GM19025 (cell line): ENCODE data around the gene LRRK1.

ENCODE experiments used
- ATAC-seq: cut with Tn5 transposase; IDR thresholded peaks from one replicate; pipeline ENCODE4 v1.9.1; 2021; ENCODE audit warnings: mild to moderate bottlenecking, low read depth, moderate library complexity; ENCODE audit not compliant: unreplicated experiment

Gene LRRK1

GRCh38 chr15:101105059-101105891 is 186.1 kb downstream of the LRRK1 start:
- no peak for ATAC-seq

- ATAC-seq: no peak
Measured at GRCh38 chr15:101107101-101107500, 187.9 kb downstream of the LRRK1 start.

GRCh38 chr15:101107625-101108460 is 188.7 kb downstream of the LRRK1 start:
- no peak for ATAC-seq

- ATAC-seq: no peak
Measured at GRCh38 chr15:101108461-101108775, 189.3 kb downstream of the LRRK1 start.

DNA sequence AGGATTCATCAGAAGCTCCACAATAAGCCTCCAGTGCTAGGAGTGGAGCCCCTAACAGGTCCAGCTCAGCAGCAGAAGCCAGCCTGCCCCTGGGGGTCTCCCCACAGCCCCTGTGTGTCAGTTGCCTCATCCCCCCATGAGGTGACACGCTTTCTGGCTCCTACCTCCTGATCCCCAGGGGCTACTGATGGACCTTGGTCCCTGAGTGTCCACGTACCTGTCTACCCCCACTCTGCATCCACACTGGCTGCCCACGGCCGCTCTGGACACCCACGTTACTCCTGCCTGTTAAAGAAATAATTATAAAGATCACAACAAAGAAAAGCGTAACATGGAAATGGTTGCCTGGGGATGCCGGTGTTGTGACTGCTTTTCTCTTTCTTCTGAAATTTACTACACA is 189.6 kb downstream of the LRRK1 start:
- ATAC-seq: no peak

- no peak for ATAC-seq
Measured at GRCh38 chr15:101110681-101111569, 191.8 kb downstream of the LRRK1 start.

DNA sequence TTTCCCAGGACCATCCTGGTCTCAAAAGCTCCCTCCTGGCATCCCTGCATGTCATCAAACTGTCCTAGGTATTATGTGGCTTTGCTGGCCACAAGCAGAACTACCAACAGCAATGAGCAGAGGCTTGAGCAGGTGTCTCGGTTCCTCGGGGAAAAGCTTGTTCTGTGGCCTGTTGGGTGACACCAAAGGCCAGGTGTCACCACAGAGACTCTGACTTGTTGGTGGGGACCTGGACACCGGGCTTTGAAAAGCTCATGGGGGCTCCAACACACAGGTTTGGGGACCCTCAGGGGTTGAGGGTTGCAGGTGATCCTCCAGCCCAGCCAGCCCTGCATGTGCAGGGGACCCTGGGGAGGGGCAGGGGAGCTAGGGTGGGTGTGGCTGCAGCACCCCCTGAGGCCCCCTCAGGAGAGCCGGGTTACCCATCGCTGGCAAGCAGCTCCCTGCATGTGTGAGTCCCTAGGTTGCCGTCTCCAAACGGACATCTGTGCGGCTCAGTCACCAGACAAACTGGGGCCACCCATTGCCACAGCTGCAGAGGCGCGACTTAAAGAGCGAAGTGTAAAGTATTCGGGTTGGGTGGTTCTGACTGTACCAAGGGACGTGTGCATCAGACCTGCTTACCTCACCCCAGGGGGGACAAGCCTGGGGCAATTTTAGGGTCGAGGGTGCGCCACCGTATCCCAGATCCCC is 192.6 kb downstream of the LRRK1 start:
- no peak for ATAC-seq

GRCh38 chr15:101112336-101113113 is 193.4 kb downstream of the LRRK1 start:
- no peak for ATAC-seq

DNA sequence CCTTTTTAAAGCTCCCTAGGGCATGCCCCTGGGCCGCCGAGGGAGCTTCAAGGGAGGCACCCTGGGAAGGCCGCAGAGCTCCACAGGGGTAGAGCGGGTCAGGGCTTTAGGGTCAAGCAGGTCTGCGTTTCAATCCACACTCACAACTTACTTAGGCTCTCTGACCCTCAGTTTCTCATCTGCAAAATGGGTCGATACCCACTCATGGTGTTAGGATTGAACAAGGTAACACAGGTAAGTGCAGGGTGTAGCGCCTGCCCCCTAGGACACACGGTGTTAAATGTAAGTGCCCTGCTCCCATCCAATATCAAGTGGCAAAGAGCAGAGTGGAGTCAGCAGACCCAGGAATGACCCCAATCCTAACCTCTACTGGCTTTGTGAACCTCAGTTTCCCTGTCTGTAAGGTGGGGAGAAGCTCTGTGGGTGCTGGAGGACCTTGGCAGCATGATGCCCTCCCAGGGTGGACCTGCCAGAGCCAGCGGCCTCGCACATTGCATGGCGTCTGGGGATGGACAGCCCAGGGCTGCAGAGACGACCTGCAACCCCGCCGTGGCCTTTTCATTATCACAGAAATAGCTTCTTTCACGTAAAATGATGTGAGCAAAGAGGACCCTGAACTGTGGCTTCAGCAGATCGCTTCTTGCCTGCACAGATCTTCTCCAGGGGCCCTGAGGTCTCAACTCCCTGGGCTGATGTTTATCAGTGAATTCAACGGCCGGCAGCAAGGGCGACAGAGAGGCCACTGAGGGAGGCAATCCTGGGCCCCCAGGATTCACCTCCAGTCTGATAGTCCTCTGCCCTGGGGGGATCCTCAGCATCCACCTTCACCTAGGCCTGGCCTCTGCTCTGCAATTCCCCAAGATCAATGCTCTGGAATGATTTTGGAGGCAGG is 194.2 kb downstream of the LRRK1 start:
- no peak for ATAC-seq

DNA sequence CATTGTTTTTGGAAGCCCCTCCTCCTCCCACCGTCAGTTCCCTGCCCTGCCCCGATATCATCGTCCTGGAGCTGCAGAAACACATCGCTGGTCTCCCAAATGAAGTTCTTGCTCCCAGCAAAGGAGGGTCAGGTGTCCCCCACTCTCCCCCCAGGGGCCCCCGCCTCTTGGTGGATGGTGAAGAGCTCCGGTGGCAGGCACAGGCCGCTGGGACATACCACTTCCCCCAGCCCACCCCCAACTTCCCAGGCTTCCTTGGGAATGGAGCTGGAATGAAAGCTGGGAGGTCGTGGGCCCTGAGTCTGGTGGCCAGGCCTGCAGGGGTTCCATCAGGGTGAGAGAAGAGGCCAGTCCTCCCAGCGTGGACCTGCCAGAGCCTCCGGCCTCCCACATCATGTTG is 195.0 kb downstream of the LRRK1 start:
- no peak for ATAC-seq

DNA sequence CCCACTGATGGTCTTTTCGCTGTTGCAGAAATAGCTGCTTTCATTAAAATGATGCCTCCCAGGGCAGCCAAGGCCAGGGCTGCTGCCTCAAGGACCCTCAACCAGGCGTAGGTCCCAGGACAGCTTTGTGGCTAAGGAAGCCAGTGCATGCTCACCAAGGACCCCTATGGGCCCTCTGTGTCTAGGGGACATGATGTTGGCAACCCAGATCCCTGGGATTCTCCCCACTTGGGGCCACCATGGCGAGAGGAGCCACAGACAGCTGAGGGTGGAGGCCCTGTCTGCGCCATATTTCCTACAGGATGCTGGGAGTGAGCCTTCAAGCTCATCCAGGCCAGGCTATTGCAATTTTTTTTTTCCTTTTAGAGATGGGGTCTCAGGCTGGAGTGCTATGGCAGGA is 195.5 kb downstream of the LRRK1 start:
- no peak for ATAC-seq

- no peak for ATAC-seq
Measured at GRCh38 chr15:101115393-101115785, 196.2 kb downstream of the LRRK1 start.

GRCh38 chr15:101115786-101116680 is 196.9 kb downstream of the LRRK1 start:
- ATAC-seq: no peak

- no peak for ATAC-seq
Measured at GRCh38 chr15:101116681-101116976, 197.5 kb downstream of the LRRK1 start.

- no peak for ATAC-seq
Measured at GRCh38 chr15:101118116-101118515, 199.0 kb downstream of the LRRK1 start.

DNA sequence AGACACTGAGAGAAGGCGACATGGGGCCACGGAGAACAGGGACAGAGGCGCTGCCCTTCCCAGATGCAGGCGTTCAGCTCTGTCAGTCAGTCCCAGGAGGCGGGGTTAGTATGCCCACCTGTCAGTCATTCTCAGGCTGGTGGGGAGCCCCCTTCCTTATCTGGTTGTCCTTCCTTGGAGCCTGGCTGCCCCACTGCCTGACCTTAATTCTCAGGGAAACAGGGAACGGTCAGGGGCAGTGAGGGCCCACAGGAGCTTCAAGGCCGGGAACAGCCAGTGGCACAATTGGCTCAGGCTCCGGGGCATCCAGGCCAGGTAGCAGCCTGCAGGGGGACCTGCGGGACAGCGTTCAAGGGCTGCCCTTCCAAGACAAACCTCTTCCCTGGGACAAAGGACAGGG is 199.5 kb downstream of the LRRK1 start:
- no peak for ATAC-seq

GRCh38 chr15:101119181-101119580 is 200.0 kb downstream of the LRRK1 start:
- no peak for ATAC-seq
